Ovary (tissue), 9 donors: ENCODE measurements around the gene PCSK5. TPM values are rescaled to one million over a fixed set of nuclear protein-coding genes. Genes with fewer than 3 reads are reported as not detected.

Experiments
- DNase-seq, 5 donors: peaks; one replicate each; pipeline ENCODE4 v3.0.0-alpha.2; 2019 to 2020
- H3K27ac ChIP-seq, 2 donors: fragments of 200-600 bp; one replicate each; pipeline versions ENCODE4 v1.5.1 to v1.8.0; 2019 to 2022
- H3K27me3 ChIP-seq: fragments of 200-600 bp; one replicate; pipeline ENCODE4 v1.8.0; 2022
- H3K36me3 ChIP-seq: fragments of 200-600 bp; sonication (generic); one replicate; pipeline ENCODE4 v1.5.1; 2019
- H3K4me1 ChIP-seq: one replicate; pipeline ENCODE4 v1.8.1; 2013; ENCODE audit warnings: mild to moderate bottlenecking, moderate library complexity; ENCODE audit not compliant: insufficient read depth
- H3K4me3 ChIP-seq: fragments of 200-600 bp; sonication (generic); one replicate; pipeline ENCODE4 v1.5.1; 2017
- H3K9me3 ChIP-seq, 2 donors: fragments of 200-600 bp in 1 of 2; sonication (generic) in 1 of 2; one replicate each; pipeline versions ENCODE4 v1.5.1 to v1.8.1; 2013 to 2019; ENCODE audit warnings: mild to moderate bottlenecking in 1 of 2, moderate library complexity in 1 of 2
- EP300 ChIP-seq: sonication (generic); formaldehyde crosslinking; IDR thresholded peaks from one replicate; pipeline ENCODE4 v1.6.1; 2017; ENCODE audit warnings: antibody characterized with exemption
- POLR2A ChIP-seq: fragments of 450-650 bp; IDR thresholded peaks from one replicate; pipeline ENCODE4 v1.6.1; 2017; ENCODE audit warnings: antibody characterized with exemption, mild to moderate bottlenecking, moderate library complexity
- WGBS, 3 donors: extraction: QIAGEN DNeasy Blood & Tissue Kit in 1 of 3; methylation state at CpG; one replicate each; pipeline versions ENCODE4 v1.1.5 to v1.1.7; 2013 to 2017; 5-methylcytosine and 5-hydroxymethylcytosine counted together
- intact Hi-C, 4 donors: fragments of 100-400 bp; cut with DNase I; formaldehyde crosslinking; loops; one replicate each; pipeline versions ENCODE4 v1.11.0 to v1.15.1; 2022 to 2023
- polyA plus RNA-seq, 2 donors: library from polyadenylated mRNA; stranded (reverse); fragments of 200-250 nt in 1 of 2; fragments of 350-450 nt in 1 of 2; fragmentation: Illumina TruSeq in 1 of 2; extraction: RNeasy Lipid Tissue Mini Kit (QIAGEN cat#74804) in 1 of 2; gene quantifications; one replicate each; pipeline ENCODE4 v1.2.3, GENCODE V29; 2013 to 2014
- total RNA-seq, 7 donors: library from RNA; depleted of rRNA in 2 of 7; stranded (reverse); fragments of >200 nt in 2 of 7; fragmentation: NEBNext Ultra II Directional in 3 of 7; extraction: Animal tissue kit (Norgen Biotek cat#: 25700) in 3 of 7; gene quantifications; one replicate each; pipeline versions ENCODE4 v1.1.0 to v1.2.4, GENCODE V29; 2016 to 2023
- TF ChIP-seq, protein P1 (sequence below), 3 donors: fragments of 450-650 bp in 2 of 3; fragments of 200-600 bp in 1 of 3; IDR thresholded peaks; one replicate each; pipeline versions ENCODE4 v1.5.1 to v1.8.0; 2016 to 2022; ENCODE audit warnings: antibody characterized with exemption in 3 of 3, mild to moderate bottlenecking in 1 of 3
- donor health status: DM: no; HTN: no; CAD: no; lungs with moderate emphysema.
- donor health status: DM: no; HTN: no; CAD: no.
- donor health status: Bipolar disorder and iron deficiency.
- donor health status: DM: yes; HTN: yes; CAD: no.
- donor health status: DM: no; HTN: no; CAD: no.
- donor health status: DM: yes; HTN: yes; CAD: no.

The PCSK5 gene
- total and polyA plus RNA-seq, 9 donors, result 12.7 to 41.8 (median 28.3) TPM

DNA sequence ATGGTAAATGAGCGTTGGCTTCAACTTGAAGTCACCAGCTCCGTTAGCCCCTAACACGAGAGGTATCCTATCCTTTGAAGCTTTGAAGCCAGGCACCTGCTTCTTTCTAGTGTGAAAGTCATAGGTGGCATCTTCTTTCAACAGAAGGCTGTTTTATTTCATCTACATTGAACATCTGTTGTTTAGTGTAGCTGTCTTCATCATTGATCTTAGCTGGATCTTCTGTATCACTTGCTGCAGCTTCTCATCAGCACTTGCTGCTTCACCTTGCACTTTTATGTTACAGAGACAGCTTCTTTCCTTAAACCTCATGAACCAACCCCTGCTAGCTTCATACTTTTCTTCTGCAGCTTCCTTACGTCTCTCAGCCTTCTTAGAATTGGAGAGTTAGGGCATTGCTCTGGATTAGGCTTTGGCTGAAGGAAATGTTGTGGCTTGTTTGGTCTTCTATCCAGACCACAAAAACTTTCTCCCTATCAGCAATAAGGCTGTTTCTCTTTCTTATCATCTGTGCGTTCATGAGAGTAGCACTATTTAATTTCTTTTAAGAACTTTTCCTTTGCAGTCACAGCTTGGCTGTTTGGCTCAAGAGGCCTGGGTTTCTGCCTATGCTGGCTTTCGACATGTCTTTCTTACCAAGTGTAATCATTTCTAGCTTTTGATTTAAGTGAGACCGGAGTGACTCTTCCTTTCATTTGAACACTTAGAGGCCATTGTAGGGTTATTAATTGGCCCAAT is 47.2 kb downstream of the PCSK5 start:
- H3K27me3 ChIP-seq, result no peaks in the 10 kb centered on the region

DNA sequence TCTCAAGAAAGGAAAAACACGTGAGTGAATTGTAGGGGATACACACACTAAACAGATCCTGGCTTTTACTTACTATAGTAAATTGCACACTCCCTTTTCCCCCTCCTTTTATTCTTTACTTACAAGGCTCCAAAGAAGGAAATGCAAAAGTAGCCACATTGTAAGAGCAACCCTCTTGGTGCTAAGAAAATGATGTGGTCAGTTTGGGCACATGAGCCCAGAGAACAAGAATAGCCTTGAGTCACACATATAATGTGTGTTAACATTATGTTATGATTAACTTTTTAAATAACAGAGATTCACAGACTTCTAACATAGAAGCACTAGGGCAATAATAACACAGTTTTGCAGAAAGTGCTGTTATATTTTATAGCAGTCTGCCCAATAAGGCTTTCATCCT is 48.5 kb downstream of the PCSK5 start:
- H3K4me1 ChIP-seq, result peaks cover 7% of the 10 kb centered on the region
- no peak overlapping the region for H3K27ac ChIP-seq
- no peaks in the 10 kb centered on the region for H3K27me3 ChIP-seq
- no peaks in the 10 kb centered on the region for H3K36me3 ChIP-seq
- 56 to 76% (median 61%) methylated on average over 1 of the region's 1 CpG for WGBS, 3 donors
- intact Hi-C loops, result no loop called here
- no peaks in the 10 kb centered on the region for H3K9me3 ChIP-seq
- H3K4me3 ChIP-seq, result no peak overlapping the region
- no peak for DNase-seq
- TF ChIP-seq POLR2A (no peak), EP300 (no peak)
- TF ChIP-seq, protein P1, sequence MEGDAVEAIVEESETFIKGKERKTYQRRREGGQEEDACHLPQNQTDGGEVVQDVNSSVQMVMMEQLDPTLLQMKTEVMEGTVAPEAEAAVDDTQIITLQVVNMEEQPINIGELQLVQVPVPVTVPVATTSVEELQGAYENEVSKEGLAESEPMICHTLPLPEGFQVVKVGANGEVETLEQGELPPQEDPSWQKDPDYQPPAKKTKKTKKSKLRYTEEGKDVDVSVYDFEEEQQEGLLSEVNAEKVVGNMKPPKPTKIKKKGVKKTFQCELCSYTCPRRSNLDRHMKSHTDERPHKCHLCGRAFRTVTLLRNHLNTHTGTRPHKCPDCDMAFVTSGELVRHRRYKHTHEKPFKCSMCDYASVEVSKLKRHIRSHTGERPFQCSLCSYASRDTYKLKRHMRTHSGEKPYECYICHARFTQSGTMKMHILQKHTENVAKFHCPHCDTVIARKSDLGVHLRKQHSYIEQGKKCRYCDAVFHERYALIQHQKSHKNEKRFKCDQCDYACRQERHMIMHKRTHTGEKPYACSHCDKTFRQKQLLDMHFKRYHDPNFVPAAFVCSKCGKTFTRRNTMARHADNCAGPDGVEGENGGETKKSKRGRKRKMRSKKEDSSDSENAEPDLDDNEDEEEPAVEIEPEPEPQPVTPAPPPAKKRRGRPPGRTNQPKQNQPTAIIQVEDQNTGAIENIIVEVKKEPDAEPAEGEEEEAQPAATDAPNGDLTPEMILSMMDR (IDR thresholded peaks at IDR 0.05), result no peak

More for the DNA sequence above, 47.2 kb downstream of the PCSK5 start:
- peaks cover 7% of the 10 kb centered on the region for H3K4me1 ChIP-seq
- TF ChIP-seq POLR2A (no peak), EP300 (no peak)
- TF ChIP-seq, protein P1 (IDR thresholded peaks at IDR 0.05), result no peak
- peak in 2 of 5 donors; percentile 26 to 33 for DNase-seq
- intact Hi-C loops, result no loop called here
- H3K4me3 ChIP-seq, result no peak overlapping the region
- no peaks in the 10 kb centered on the region for H3K9me3 ChIP-seq
- H3K27ac ChIP-seq, result peak overlapping the region in 1 of 2 donors; percentile 33
- 42 to 48% (median 45%) methylated on average over 7 of the region's 7 CpGs for WGBS, 3 donors
- no peaks in the 10 kb centered on the region for H3K36me3 ChIP-seq

DNA sequence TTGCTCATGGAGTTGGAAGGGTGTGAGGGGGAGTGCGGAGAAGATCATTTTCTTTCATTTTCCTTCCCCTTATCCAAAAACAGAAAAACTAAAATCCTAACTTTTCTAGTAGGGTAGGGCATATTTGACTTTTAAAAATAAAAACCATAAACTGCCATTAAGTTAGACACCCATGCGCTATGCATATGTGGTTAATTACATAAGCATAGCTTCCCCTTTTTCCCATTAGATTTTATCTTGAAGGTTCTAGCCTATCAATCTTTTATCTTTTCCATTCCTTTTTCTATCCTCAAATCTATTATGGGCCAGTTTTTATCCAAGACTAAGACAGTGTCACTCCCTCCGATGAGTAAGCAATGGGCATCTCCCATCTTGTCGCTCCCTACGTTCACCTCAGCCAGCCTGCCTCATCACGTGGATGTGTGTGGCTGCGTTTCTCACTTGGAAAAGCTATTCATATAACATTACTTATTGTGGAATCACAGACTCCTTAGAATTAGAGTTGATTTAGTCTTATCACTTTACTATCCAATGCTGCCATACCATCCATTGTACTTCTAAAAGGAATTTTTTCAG is 49.2 kb downstream of the PCSK5 start:
- no peaks in the 10 kb centered on the region for H3K9me3 ChIP-seq
- no peak overlapping the region for H3K27ac ChIP-seq
- DNase-seq, result no peak
- WGBS, 3 donors, result 79 to 85% (median 85%) methylated on average over 7 of the region's 7 CpGs
- intact Hi-C loops, result no loop called here
- TF ChIP-seq, protein P1 (IDR thresholded peaks at IDR 0.05), result no peak
- H3K36me3 ChIP-seq, result no peaks in the 10 kb centered on the region
- H3K4me3 ChIP-seq, result no peak overlapping the region
- H3K4me1 ChIP-seq, result peaks cover 7% of the 10 kb centered on the region
- H3K27me3 ChIP-seq, result no peaks in the 10 kb centered on the region

DNA sequence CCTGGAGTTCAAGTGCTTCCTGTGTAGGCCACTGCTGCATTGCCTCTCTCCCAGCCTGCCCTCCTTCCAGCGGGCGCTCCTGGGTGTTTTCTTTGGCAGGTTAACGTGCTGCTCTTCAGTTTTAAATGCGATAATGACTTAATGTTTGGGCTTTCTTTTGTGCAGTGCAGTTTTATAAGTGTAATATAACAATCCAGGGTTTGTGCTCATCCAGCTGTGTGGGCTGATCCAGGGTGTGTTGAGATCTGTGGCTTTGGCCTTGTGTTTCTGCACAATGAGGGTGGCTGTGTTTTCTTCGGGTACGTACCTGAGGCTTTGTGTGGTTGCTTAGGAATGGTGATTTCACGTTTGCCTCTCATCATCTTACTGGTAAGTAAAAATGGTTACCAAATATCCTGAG is 50.6 kb downstream of the PCSK5 start:
- 20 to 29% (median 23%) methylated on average over 7 of the region's 7 CpGs for WGBS, 3 donors
- no peak for DNase-seq
- Histone ChIP-seq H3K36me3 (no peaks in the 10 kb centered on the region), H3K4me3 (no peak overlapping the region), H3K27me3 (no peaks in the 10 kb centered on the region), H3K9me3 (no peaks in the 10 kb centered on the region), H3K27ac (no peak overlapping the region), H3K4me1 (peaks cover 7% of the 10 kb centered on the region)
- TF ChIP-seq, protein P1 (IDR thresholded peaks at IDR 0.05), result no peak
- TF ChIP-seq POLR2A, result no peak
- no peak for TF ChIP-seq EP300
- intact Hi-C loops, result no loop called here
